Cerebellar nuclear complex (tissue), 1 donor: ENCODE measurements around the gene SLC32A1.
A peak's percentile ranks its signal among the peaks of the same experiment; 100 is the strongest.

ENCODE experiments used
- DNase-seq, 2 experiments: peaks; one replicate each; lab custom pipeline; 2025; lab: John Stamatoyannopoulos, UW

SLC32A1 gene

DNA sequence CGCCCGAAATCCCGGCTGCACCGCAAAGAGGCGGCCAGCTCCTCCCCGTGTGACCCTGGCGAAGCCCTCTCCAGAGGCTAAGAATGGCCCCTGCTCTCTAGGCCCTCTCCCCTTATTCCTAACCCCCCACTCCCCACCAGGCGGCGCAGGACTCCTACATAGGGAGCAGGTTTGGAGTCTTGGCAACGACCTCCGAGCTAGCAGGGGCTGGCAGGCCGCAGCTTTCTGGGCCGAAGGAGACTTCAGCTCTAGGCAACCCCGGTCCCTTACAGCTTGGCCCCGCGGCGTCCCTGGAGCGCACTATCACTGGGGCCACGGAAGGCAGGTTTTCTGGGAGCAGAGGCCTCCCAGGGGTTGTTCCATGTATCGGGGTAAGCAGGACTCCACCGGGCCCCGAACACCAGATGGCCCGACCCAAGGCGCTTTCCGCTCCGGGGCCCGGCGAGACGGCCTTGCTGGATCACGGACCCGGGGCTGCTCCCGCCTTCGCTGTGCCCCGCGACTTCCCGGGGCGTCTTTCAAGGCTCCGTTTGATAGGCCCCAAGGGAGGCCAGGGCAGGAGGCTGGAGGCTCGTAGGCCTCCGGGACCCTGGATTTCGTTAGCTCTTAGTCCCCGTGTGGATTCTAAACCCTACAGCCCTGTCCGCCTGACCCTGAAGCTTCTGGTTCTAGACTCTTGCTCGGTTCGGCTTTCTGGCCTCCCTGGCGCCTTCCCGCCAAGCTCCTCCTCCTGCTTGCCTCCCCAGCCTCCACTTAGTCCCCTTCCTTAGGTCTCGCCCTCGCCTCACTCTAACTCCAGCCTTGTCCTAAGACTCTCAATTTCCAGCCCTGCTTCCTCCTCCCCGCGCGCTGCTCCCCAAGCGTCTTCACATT lies 1.9 kb downstream of the SLC32A1 start:
- DNase-seq = no peak

DNA sequence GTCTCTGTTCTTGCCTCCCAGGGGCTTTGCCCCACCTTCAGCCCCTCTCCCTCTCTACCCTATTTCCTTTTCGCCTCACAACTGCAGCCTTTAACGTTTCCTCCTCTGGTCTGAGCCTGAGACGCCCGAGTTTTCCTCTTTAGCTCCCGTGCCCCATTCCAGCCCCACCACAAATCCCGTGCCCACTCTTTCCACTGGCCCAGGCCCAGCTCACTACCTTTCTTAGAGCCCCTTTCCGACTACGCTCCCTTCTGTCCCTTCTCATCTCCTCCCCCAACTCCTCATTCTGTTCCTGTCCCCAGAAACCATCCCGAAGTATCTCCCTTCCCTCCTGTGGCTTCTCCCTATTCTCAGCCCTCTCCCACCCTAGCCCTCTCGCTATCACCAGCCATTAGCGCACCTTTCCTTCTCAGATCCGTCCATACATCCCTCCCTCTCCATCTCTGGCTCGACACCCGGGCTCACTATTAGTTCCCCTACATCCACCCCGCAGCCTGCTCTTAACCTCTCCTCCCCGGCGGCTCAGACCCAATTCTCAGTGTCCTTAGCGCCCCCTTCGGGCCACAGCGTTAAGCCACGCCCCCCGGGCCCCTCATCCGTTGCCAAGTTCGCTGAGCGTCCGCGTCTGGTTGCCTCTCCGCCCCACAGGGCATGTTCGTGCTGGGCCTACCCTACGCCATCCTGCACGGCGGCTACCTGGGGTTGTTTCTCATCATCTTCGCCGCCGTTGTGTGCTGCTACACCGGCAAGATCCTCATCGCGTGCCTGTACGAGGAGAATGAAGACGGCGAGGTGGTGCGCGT lies 2.7 kb downstream of the SLC32A1 start:
- DNase-seq = no peak

DNA sequence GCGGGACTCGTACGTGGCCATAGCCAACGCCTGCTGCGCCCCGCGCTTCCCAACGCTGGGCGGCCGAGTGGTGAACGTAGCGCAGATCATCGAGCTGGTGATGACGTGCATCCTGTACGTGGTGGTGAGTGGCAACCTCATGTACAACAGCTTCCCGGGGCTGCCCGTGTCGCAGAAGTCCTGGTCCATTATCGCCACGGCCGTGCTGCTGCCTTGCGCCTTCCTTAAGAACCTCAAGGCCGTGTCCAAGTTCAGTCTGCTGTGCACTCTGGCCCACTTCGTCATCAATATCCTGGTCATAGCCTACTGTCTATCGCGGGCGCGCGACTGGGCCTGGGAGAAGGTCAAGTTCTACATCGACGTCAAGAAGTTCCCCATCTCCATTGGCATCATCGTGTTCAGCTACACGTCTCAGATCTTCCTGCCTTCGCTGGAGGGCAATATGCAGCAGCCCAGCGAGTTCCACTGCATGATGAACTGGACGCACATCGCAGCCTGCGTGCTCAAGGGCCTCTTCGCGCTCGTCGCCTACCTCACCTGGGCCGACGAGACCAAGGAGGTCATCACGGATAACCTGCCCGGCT lies 3.4 kb downstream of the SLC32A1 start:
- no peak for DNase-seq

DNA sequence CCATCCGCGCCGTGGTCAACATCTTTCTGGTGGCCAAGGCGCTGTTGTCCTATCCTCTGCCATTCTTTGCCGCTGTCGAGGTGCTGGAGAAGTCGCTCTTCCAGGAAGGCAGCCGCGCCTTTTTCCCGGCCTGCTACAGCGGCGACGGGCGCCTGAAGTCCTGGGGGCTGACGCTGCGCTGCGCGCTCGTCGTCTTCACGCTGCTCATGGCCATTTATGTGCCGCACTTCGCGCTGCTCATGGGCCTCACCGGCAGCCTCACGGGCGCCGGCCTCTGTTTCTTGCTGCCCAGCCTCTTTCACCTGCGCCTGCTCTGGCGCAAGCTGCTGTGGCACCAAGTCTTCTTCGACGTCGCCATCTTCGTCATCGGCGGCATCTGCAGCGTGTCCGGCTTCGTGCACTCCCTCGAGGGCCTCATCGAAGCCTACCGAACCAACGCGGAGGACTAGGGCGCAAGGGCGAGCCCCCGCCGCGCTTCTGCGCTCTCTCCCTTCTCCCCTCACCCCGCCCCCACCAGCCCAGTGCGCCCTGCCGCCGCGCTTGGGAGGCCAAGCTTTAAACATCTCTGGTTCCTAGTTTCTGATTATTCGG lies 4.0 kb downstream of the SLC32A1 start:
- DNase-seq = no peak

DNA sequence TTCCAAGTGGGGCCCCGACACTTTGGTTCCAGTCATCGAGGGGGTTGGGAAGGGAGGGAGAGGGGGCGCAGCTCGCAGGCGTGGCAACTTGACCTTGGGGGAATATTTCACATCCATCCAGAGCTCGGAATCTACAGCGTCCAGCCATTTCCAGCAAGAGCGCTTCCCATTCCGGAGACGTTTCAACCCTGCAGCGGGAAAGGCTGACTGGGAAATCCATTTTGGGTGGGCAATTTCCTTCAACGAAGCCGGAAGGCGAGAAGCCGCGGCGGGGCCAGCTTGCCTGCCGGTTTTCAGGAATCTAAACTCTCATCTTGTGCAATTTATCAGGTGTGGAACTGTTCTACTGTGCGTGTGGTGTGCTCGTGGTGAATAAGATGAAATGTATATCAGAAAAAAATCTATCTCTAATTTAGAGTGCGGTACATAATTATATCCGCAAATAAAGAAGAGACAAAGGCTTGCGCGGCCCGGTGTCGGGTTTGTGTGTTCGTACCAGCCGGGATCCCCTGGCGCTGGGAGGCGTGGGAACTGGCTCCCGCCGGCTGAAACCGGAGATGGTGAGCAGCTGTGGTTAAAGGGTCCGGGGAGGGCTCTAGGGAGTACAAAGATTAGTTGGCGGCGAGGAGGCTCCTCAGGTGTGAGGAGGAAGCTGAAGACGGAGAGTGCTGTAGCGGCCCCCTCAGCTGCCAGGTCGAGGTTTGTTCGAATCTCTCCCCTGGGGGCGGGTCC lies 4.8 kb downstream of the SLC32A1 start:
- DNase-seq = no peak

DNA sequence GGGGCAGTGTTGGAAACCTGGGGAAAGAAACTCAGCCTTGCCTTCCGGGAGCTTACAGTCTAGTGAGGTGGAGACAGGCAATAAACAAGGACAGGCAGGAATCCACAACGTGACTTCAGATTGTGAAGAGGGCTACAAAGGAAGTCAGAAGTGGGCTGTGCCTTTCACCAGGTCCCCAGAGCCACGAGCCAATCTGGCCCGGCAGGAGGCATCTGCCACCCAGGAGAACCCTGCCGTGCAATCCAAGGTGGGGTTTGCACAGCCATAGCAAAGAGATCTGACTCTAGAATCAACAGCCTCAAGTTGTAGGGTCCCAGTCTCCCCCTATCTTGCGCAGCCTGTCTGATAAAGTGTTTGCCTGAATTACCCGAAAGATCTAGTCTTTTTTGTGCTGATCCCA lies 5.5 kb downstream of the SLC32A1 start:
- DNase-seq = no peak

DNA sequence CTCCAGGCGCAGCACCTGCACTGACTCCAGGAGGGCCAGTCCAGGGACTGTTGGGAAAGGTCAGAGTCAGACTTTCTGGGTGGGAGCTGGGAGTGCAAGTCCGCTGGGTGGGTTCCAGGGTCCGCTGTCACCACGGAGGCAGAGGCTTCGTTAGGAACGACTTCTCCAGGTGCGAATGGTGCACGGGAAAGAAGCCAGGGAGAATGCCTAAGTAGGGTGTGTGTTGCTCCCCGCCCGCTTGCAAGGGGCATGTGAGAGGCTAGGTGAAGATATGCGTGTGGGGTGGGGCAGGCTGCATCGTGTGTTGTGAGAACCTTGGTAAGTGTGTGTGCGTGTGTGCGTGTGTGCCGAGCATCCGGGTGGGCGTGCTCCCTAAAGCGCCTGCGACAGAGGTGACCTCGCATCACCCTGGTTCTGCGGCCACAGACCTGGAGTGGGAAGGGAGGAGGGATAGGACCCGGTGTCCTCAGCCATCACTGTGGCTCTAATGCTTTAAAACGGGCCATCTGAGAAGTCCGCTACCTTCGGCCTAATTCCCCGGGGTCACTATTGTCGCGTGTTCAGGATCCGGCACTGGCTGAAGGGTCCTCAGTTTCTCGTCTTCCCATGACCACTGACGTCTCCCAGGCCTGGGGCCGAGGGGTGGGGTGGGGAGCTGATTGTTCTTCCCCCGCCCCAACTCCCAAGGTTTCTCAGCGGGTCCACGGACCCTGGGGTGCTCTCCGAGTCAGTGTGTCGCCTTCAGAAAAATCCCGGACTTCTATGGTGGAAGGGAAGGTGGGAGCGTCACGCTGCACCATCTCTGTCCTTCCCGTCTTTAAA lies 6.1 kb downstream of the SLC32A1 start:
- no peak for DNase-seq

DNA sequence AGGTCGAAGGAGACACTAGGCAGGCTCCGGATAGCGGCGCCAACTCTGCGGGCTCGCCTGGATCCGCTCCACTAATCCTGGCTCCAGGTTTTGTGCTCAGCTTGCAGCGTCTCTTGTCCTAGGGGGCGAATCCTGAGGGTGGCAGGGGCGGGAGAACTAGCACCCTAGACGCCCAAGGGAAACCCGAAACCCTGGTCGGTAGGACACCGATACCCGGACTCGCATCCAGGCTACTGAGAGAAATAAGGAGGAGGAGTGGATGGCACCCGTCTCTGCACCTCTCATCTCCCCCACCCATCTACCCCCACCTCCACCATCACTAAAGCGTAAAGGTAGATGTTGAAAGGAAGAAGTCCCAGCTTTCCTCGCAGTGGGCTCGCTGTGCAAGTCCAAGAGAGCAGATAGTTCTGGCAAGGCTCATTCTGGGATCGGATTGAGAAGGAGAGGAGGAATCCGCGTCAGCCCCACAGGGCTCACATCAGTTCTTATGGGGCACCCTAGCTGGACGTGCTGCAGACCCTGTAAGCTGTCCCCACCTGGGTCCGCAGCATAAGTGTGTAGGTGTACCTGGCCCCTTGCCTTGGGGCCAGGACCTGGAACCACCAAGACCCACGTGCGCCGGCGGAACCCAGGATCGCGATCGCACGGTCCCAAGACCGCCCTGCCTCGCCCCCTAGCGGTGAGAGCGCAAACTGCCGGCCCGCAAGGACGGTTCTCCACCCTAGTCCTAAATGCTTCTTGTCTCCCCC lies 6.9 kb downstream of the SLC32A1 start:
- no peak for DNase-seq

DNA sequence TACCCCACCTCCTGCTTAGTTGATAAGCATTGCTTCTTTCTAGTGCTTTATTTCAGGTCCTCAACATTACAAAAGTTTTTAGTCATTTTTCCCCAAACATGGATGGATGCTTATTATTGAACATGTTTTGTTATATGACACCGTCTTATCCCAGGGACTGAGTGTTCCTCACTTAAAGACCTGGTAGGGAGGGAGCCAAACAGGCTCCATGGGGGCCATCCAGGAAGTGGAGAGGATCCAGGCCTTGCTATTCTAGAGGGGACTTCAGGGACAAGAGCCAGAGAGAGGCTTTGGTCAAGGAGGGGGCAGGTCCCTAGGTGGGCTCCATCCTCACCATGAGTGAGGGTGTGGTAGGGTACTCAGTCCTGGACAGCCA lies 7.4 kb downstream of the SLC32A1 start:
- DNase-seq = no peak

DNA sequence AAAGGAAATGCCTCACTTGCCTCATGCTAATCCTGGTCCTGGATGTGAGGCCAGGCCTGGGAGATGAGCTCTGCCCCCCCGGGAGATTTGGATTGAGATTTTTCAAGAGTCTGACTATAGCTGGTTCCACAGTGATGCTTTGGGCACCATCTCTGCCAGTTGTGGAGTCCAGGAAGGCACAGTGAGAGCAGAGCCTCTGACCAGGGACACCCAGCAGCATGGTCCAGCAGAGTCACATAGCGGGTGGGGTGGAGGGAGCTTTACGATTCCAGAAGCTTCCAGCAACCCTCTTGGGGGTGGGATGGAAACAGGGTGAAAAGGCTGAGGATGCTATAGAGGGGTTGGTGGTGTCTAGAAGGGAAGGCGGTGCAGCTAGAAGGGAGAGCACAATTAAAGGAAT lies 8.7 kb downstream of the SLC32A1 start:
- no peak for DNase-seq

DNA sequence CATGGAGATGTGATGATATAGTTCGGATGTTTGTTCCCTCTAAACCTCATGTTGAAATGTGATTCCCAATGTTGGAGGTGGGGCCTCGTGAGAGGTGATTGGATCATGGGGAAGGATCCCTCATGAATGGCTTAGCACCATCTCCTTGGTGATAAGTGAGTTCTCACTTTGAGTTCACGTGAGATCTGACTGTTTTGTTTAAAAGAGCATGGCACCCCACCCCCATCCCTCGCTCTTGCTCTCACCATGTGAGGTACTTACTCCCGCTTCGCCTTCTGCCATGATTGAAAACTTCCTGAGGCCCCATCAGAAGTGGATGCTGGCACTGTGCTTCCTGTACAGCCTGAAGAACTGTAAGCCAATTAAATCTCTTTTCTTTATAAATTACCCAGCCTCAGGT lies 10.9 kb downstream of the SLC32A1 start:
- no peak for DNase-seq

DNA sequence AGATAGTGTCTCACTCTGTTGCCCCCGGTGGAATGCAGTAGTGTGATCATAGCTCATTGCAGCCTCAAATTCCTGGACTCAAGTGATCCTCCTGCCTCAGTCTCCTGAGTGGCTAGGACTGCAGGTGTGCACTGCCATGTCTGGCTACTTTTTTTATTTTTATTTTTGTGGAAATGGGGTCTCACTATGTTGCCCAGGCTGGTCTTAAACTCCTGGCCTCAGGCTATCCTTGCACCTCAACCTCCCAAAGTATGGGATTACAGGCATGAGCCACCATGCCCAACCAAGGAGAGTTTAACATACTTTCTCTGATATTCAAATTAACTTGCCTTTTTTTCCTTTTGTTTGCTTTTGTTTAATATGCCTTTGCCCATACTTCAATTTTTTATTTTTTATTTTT lies 13.6 kb downstream of the SLC32A1 start:
- no peak for DNase-seq

DNA sequence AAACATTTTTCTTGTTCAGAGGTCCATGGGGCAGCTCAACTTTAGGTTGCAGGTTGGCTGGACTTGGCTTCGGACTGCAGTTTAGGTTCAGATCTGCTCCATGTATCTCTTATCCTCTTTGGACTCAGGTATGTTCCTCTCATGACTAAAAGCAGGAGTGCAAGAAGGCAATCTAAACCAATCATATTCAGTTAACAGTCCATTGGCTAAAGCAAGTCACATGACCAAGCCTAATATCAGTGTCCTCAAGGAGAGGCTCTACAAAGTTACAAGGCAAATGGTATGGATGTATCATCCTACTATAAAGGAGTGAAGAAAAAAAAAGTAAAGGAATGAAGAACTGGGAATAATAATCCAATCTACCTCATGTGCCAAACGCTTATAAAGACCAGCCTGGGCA lies 21.5 kb downstream of the SLC32A1 start:
- DNase-seq = no peak

DNA sequence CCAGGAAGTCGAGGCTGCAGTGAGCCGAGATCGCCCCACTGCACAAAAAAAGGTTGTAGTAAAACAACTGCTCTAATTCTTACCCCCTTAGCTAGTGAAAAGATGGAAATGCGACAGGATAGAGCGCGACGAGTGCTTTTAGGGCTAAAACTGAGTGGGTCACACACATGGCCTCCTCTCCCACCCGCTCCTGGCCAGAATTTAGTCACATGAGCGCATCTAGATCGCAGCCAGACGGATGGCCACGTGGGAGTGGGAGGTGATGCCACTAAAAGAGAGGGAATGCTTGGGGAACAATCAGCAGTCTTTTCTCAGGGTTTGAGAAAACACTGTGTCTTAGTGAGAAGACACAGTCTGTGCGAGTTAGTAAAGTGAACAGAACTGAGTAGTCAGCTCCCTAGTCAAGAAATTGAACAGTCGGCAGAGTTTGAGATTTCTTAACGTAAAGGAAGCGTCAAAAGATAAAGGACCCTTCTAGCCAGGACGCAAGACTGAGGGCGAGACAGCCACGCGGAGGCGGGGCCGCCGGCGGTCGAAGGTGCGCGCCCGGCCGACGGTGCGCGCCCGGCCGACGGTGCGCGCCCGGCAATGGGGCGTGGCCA lies 23.3 kb downstream of the SLC32A1 start:
- no peak for DNase-seq

DNA sequence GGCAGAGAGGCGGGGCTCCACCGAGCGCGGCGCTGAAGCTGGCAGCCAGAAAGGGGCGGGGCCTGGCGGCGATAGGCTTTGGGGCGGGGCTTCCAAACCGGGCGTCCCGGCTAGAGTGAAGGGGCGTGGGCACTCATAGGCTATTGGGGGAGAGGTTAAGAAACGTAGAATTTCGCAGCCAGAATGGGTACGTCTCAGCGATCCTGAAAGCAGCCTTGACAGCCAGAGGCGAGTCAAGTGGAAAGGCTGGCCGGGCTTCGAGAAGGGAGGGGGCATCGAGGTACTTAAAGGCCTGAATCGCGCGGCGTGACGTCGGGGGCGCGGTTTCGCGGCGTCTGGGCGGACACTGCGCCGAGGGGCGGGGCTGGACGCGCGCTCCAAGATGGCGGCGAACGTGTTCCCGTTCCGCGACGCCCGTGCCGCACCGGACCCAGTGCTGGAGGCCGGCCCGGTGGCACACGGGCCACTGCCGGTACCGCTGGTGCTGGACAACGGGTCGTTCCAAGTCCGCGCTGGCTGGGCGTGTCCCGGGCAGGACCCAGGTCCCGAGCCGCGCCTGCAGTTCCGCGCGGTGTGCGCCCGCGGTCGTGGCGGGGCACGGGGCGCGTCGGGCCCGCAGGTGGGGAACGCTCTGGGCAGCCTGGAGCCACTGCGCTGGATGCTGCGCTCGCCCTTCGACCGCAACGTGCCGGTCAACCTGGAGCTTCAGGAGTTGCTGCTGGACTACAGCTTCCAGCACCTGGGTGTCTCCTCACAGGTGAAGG lies 24.0 kb downstream of the SLC32A1 start, which contains the start of gene ACTR5:
Gene ACTR5, plus strand, starts transcription at position 364 of the 764 bp plus-strand sequence. Its CDS starts 19 bp downstream, at position 383.
- DNase-seq = peak; percentile 25 to 73

DNA sequence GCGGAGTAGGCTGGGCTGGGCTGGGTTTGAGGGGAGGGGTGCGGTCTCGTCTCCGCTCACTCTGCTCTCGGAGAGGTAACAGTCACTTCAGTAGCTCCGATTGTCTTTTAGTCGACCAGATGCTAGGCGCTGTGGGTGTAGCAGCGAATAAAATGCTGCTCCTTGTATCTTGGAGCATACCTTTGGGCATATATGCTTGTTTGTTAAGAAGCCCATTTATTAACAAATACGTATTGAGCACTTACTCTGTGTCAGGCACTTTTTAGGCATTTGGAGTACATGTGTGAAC lies 24.5 kb downstream of the SLC32A1 start:
- DNase-seq = no peak

DNA sequence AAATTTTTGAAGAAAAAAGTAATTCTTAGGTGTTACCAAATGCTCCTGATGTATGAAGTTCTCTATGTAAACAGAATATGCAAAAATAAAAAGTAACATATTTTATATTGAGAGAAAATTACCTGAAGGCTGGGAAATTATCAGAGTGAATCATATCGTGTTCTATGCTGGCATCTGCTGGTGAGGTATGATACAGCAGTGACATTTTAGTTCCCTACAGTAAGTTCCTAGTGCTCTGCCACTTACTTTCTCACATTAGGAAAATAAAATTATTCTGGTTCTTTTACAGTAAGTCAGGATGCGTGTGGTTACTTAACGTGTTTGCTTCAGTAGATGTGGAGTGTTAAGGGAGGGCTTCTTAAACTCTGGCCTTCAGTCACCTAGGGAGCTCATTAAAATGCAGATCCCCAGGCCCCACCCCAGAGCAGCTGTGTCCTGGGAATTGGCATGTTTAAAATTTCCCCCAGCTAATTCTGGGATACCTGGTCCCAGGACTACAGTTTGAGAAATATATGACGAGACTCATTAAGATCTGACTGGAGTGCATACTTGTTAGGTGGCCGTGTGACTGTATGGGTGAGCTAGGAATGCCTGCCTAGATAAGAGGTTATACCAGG lies 27.2 kb downstream of the SLC32A1 start:
- DNase-seq = no peak

DNA sequence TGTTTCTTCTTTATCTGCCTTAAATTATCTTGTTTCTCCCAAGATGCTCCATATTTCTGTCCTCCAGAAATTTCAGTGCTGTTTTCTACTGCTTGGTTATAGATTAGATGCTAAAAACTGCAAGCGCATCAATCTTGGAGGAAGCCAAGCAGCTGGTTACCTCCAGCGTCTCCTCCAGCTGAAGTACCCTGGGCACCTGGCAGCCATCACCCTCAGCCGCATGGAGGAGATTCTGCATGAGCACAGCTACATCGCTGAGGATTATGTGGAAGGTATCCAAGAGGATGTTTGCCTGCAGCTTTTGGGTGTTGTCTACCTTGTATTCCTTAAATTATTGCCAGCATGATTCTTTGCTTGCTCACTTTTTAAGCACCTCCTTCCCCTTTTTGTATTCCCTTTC lies 27.7 kb downstream of the SLC32A1 start:
- no peak for DNase-seq

DNA sequence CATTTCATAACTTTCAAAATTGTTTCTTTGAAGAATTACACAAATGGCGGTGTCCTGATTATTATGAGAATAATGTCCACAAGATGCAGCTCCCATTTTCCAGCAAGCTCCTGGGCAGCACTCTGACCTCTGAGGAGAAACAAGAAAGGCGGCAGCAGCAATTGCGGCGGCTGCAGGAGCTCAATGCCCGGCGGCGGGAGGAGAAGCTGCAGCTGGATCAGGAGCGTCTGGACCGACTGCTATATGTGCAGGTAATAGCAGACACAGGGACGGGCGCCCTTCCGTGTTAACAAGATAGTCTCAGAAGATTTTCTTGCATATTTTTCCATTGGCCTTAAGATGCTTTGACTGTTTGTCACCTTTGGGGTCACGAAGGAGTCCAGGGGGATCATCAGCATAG lies 30.6 kb downstream of the SLC32A1 start:
- no peak for DNase-seq
